ENCODE data around the gene ENDOD1.
"Not testable (repeated sequence)": the region's sequence is repeated elsewhere in the genome, so short reads cannot be mapped to it uniquely, and the experiment has no call there.

ENDOD1 gene

GRCh38 chr11:95089620-95090542, at the start of gene ENDOD1:
Gene ENDOD1, plus strand, starts transcription at chr11:95089846. Its CDS starts 82 bp downstream, at chr11:95089928.
- DNase-seq (ENCODE audit: low spot score): peak; percentile 78

- DNase-seq (ENCODE audit: low spot score): no peak
Measured at GRCh38 chr11:95042239-95042638, 47.4 kb upstream of the ENDOD1 start.

- no peak for DNase-seq (ENCODE audit: low spot score)
Measured at GRCh38 chr11:95042906-95043305, 46.7 kb upstream of the ENDOD1 start.

GRCh38 chr11:95044010-95044409, 45.6 kb upstream of the ENDOD1 start:
- no peak for DNase-seq (ENCODE audit: low spot score)

- DNase-seq (ENCODE audit: low spot score): no peak
Measured at GRCh38 chr11:95045812-95046211, 43.8 kb upstream of the ENDOD1 start.

GRCh38 chr11:95049122-95049521, 40.5 kb upstream of the ENDOD1 start, which contains the start of gene KDM4F:
Gene KDM4F, plus strand, starts transcription at chr11:95049422.
- not testable (repeated sequence) for DNase-seq (ENCODE audit: low spot score)

- no peak for DNase-seq (ENCODE audit: low spot score)
Measured at GRCh38 chr11:95050595-95051202, 38.9 kb upstream of the ENDOD1 start.

- no peak for DNase-seq (ENCODE audit: low spot score)
Measured at GRCh38 chr11:95054356-95054755, 35.3 kb upstream of the ENDOD1 start.

- no peak for DNase-seq (ENCODE audit: low spot score)
Measured at GRCh38 chr11:95055283-95055897, 34.3 kb upstream of the ENDOD1 start.

- no peak for DNase-seq (ENCODE audit: low spot score)
Measured at GRCh38 chr11:95057959-95058358, 31.7 kb upstream of the ENDOD1 start.

- DNase-seq (ENCODE audit: low spot score): no peak
Measured at GRCh38 chr11:95058621-95059020, 31.0 kb upstream of the ENDOD1 start.

GRCh38 chr11:95059046-95059445, 30.6 kb upstream of the ENDOD1 start:
- no peak for DNase-seq (ENCODE audit: low spot score)

- no peak for DNase-seq (ENCODE audit: low spot score)
Measured at GRCh38 chr11:95065336-95065735, 24.3 kb upstream of the ENDOD1 start.

GRCh38 chr11:95066716-95067038, 23.0 kb upstream of the ENDOD1 start, which contains the start of gene SRSF8:
Gene SRSF8, plus strand, starts transcription at chr11:95066919. Its CDS starts 308 bp downstream, at chr11:95067227.
- no peak for DNase-seq (ENCODE audit: low spot score)

GRCh38 chr11:95067039-95067840, 22.4 kb upstream of the ENDOD1 start:
- peak; percentile 75 for DNase-seq (ENCODE audit: low spot score)

GRCh38 chr11:95067841-95068219, 21.8 kb upstream of the ENDOD1 start:
- DNase-seq (ENCODE audit: low spot score): no peak

GRCh38 chr11:95068549-95068948, 21.1 kb upstream of the ENDOD1 start:
- DNase-seq (ENCODE audit: low spot score): peak; percentile 98

- DNase-seq (ENCODE audit: low spot score): no peak
Measured at GRCh38 chr11:95070471-95070870, 19.2 kb upstream of the ENDOD1 start.

GRCh38 chr11:95072948-95073347, 16.7 kb upstream of the ENDOD1 start:
- no peak for DNase-seq (ENCODE audit: low spot score)

- DNase-seq (ENCODE audit: low spot score): no peak
Measured at GRCh38 chr11:95074792-95075563, 14.7 kb upstream of the ENDOD1 start.

GRCh38 chr11:95076416-95076815, 13.2 kb upstream of the ENDOD1 start:
- no peak for DNase-seq (ENCODE audit: low spot score)

Measured in cerebellar cortex (tissue), 1 donor.